ENCODE data around the gene KDM7A. TPM values are rescaled to one million over a fixed set of nuclear protein-coding genes. Genes with fewer than 3 reads are reported as not detected.

The KDM7A gene
- total and polyA plus RNA-seq, 2 donors from 2014 or later = 2.2 to 14.2 TPM

- H3K27me3 ChIP-seq (ENCODE audit: control insufficient read depth, insufficient read depth, low read length) = no peaks in the 10 kb centered on the region
- no peak overlapping the region for H3K4me3 ChIP-seq (ENCODE audit: low read length in 3 of 3)
- intact Hi-C loops (cut with DNase I) = no loop called here
- H3K9ac ChIP-seq (ENCODE audit: low read length in 3 of 3) = no peak overlapping the region
- peaks cover 0 to 5% (median 0%) of the 10 kb centered on the region in 3 donors for H3K4me1 ChIP-seq (ENCODE audit: control insufficient read depth in 2 of 3, insufficient read depth in 2 of 3, low read depth in 1 of 3, low read length in 3 of 3)
- no peaks in the 10 kb centered on the region for H3K36me3 ChIP-seq (ENCODE audit: control insufficient read depth in 2 of 3, insufficient read depth in 3 of 3, low read length in 3 of 3)
- H3K9me3 ChIP-seq (ENCODE audit: control insufficient read depth in 2 of 3, insufficient read depth in 1 of 3, low read length in 3 of 3) = no peaks in the 10 kb centered on the region
- TF ChIP-seq, protein P1, sequence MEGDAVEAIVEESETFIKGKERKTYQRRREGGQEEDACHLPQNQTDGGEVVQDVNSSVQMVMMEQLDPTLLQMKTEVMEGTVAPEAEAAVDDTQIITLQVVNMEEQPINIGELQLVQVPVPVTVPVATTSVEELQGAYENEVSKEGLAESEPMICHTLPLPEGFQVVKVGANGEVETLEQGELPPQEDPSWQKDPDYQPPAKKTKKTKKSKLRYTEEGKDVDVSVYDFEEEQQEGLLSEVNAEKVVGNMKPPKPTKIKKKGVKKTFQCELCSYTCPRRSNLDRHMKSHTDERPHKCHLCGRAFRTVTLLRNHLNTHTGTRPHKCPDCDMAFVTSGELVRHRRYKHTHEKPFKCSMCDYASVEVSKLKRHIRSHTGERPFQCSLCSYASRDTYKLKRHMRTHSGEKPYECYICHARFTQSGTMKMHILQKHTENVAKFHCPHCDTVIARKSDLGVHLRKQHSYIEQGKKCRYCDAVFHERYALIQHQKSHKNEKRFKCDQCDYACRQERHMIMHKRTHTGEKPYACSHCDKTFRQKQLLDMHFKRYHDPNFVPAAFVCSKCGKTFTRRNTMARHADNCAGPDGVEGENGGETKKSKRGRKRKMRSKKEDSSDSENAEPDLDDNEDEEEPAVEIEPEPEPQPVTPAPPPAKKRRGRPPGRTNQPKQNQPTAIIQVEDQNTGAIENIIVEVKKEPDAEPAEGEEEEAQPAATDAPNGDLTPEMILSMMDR (IDR thresholded peaks at IDR 0.05; ENCODE audit: borderline replicate concordance, extremely low read depth, insufficient read depth) = no peak
- no peak for FAIRE-seq
- DNase-seq = no peak
- no peak overlapping the region for H3K27ac ChIP-seq (ENCODE audit: low read depth in 2 of 2, low read length in 2 of 2)
Measured at GRCh38 chr7:140218656-140219055, 41.9 kb upstream of the KDM7A start.

- TF ChIP-seq, protein P1 (IDR thresholded peaks at IDR 0.05; ENCODE audit: borderline replicate concordance, extremely low read depth, insufficient read depth) = no peak
- Histone ChIP-seq H3K27ac (ENCODE audit: low read depth in 2 of 2, low read length in 2 of 2) (no peak overlapping the region), H3K9me3 (ENCODE audit: control insufficient read depth in 2 of 3, insufficient read depth in 1 of 3, low read length in 3 of 3) (no peaks in the 10 kb centered on the region), H3K36me3 (ENCODE audit: control insufficient read depth in 2 of 3, insufficient read depth in 3 of 3, low read length in 3 of 3) (no peaks in the 10 kb centered on the region), H3K4me3 (ENCODE audit: low read length in 3 of 3) (no peak overlapping the region), H3K9ac (ENCODE audit: low read length in 3 of 3) (no peak overlapping the region), H3K27me3 (ENCODE audit: control insufficient read depth, insufficient read depth, low read length) (no peaks in the 10 kb centered on the region), H3K4me1 (ENCODE audit: control insufficient read depth in 2 of 3, insufficient read depth in 2 of 3, low read depth in 1 of 3, low read length in 3 of 3) (peaks cover 0 to 5% (median 0%) of the 10 kb centered on the region in 3 donors)
- DNase-seq (no peak), FAIRE-seq (no peak)
- intact Hi-C loops (cut with DNase I) = no loop called here
Measured at GRCh38 chr7:140217750-140218501, 41.1 kb upstream of the KDM7A start.

DNA sequence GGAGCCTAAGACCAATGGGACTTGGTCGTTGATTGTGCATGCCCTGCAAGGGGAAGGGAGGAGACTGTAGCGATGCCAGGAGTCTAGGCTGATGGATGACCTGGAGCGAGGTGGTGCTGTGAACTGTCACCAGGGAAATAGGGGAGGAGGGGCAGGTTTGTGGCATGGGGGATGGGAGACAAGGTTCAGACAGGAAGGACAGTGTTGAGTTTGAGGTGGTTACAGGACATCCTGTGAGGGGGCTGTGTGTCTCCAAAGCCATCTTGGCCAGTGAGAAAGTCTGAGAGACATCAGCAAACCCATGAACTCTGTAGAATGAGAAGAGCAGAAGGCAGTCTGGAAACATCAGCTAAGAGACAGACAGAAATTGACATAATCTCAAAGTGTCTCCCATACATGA, 38.5 kb upstream of the KDM7A start:
- intact Hi-C loops (cut with DNase I) = no loop called here
- H3K4me1 ChIP-seq (ENCODE audit: control insufficient read depth in 2 of 3, insufficient read depth in 2 of 3, low read depth in 1 of 3, low read length in 3 of 3) = peaks cover 0 to 5% (median 0%) of the 10 kb centered on the region in 3 donors
- no peaks in the 10 kb centered on the region for H3K36me3 ChIP-seq (ENCODE audit: control insufficient read depth in 2 of 3, insufficient read depth in 3 of 3, low read length in 3 of 3)
- H3K27ac ChIP-seq (ENCODE audit: low read depth in 2 of 2, low read length in 2 of 2) = no peak overlapping the region
- DNase-seq = peak in 1 of 5 donors; percentile 7
- H3K9ac ChIP-seq (ENCODE audit: low read length in 3 of 3) = no peak overlapping the region
- no peaks in the 10 kb centered on the region for H3K9me3 ChIP-seq (ENCODE audit: control insufficient read depth in 2 of 3, insufficient read depth in 1 of 3, low read length in 3 of 3)
- H3K4me3 ChIP-seq (ENCODE audit: low read length in 3 of 3) = no peak overlapping the region
- TF ChIP-seq, protein P1 (IDR thresholded peaks at IDR 0.05; ENCODE audit: borderline replicate concordance, extremely low read depth, insufficient read depth) = no peak
- FAIRE-seq = no peak
- no peaks in the 10 kb centered on the region for H3K27me3 ChIP-seq (ENCODE audit: control insufficient read depth, insufficient read depth, low read length)

Data from kidney (tissue), 14 donors.